ENCODE data around the gene SLC17A9.

SLC17A9 gene

GRCh38 chr20:62938105-62938888 lies 14.2 kb upstream of the SLC17A9 start, which contains the start of gene GID8:
Gene GID8, plus strand, starts transcription at chr20:62938147. Its CDS starts 3,356 bp downstream, at chr20:62941503.
- DNase-seq (ENCODE audit: low read depth): peak; percentile 68

- DNase-seq (ENCODE audit: low read depth): no peak
Observed at GRCh38 chr20:62940875-62941274, 11.6 kb upstream of the SLC17A9 start.

GRCh38 chr20:62941792-62942191 lies 10.7 kb upstream of the SLC17A9 start:
- no peak for DNase-seq (ENCODE audit: low read depth)

- DNase-seq (ENCODE audit: low read depth): no peak
Observed at GRCh38 chr20:62942456-62942855, 10.1 kb upstream of the SLC17A9 start.

- DNase-seq (ENCODE audit: low read depth): no peak
Observed at GRCh38 chr20:62943396-62943795, 9.1 kb upstream of the SLC17A9 start.

GRCh38 chr20:62944184-62944583 lies 8.3 kb upstream of the SLC17A9 start:
- no peak for DNase-seq (ENCODE audit: low read depth)

- DNase-seq (ENCODE audit: low read depth): no peak
Observed at GRCh38 chr20:62944746-62945145, 7.8 kb upstream of the SLC17A9 start.

- DNase-seq (ENCODE audit: low read depth): no peak
Observed at GRCh38 chr20:62945771-62946339, 6.7 kb upstream of the SLC17A9 start.

GRCh38 chr20:62946918-62947317 lies 5.6 kb upstream of the SLC17A9 start:
- DNase-seq (ENCODE audit: low read depth): no peak

GRCh38 chr20:62947532-62948300 lies 4.8 kb upstream of the SLC17A9 start:
- DNase-seq (ENCODE audit: low read depth): no peak

GRCh38 chr20:62949153-62949821 lies 3.2 kb upstream of the SLC17A9 start:
- no peak for DNase-seq (ENCODE audit: low read depth)

- no peak for DNase-seq (ENCODE audit: low read depth)
Observed at GRCh38 chr20:62949962-62950361, 2.5 kb upstream of the SLC17A9 start.

- DNase-seq (ENCODE audit: low read depth): no peak
Observed at GRCh38 chr20:62950741-62951140, 1.8 kb upstream of the SLC17A9 start.

GRCh38 chr20:62951143-62951895 lies 1.2 kb upstream of the SLC17A9 start:
- DNase-seq (ENCODE audit: low read depth): no peak

- DNase-seq (ENCODE audit: low read depth): no peak
Observed at GRCh38 chr20:62951896-62952372, 575 bp upstream of the SLC17A9 start.

GRCh38 chr20:62952968-62953838 lies 694 bp downstream of the SLC17A9 start:
- DNase-seq (ENCODE audit: low read depth): peak; percentile 57

- peak; percentile 69 for DNase-seq (ENCODE audit: low read depth)
Observed at GRCh38 chr20:62953839-62954703, 1.6 kb downstream of the SLC17A9 start.

GRCh38 chr20:62955519-62956386 lies 3.2 kb downstream of the SLC17A9 start:
- DNase-seq (ENCODE audit: low read depth): no peak
